GM13976 (cell line): ENCODE measurements around the gene EAPP.
"Not testable (repeated sequence)": the region's sequence is repeated elsewhere in the genome, so short reads cannot be mapped to it uniquely, and the experiment has no call there.

ENCODE experiments used
- DNase-seq: peaks from one replicate; pipeline ENCODE4 v3.0.0; 2012; ENCODE audit warnings: low spot score
- in situ Hi-C: fragments of 300-500 bp; cut with MboI; formaldehyde crosslinking; loops from one replicate; pipeline ENCODE4 v1.12.0; 2022; ENCODE audit warnings: low sequenced_read_pairs, mixed read lengths, inconsistent platforms; ENCODE audit not compliant: unreplicated experiment
- TF ChIP-seq, protein P1 (sequence below): IDR thresholded peaks from 2 replicates; pipeline ENCODE4 v1.5.1; 2012; ENCODE audit warnings: borderline replicate concordance, mild to moderate bottlenecking; ENCODE audit not compliant: insufficient read depth; ENCODE audit errors: extremely low read depth, missing control alignments, control extremely low read depth

EAPP gene

GRCh38 chr14:34568803-34569202 is 29.3 kb upstream of the EAPP start:
- in situ Hi-C loops, result no loop called here
- no peak for DNase-seq
- TF ChIP-seq, protein P1, sequence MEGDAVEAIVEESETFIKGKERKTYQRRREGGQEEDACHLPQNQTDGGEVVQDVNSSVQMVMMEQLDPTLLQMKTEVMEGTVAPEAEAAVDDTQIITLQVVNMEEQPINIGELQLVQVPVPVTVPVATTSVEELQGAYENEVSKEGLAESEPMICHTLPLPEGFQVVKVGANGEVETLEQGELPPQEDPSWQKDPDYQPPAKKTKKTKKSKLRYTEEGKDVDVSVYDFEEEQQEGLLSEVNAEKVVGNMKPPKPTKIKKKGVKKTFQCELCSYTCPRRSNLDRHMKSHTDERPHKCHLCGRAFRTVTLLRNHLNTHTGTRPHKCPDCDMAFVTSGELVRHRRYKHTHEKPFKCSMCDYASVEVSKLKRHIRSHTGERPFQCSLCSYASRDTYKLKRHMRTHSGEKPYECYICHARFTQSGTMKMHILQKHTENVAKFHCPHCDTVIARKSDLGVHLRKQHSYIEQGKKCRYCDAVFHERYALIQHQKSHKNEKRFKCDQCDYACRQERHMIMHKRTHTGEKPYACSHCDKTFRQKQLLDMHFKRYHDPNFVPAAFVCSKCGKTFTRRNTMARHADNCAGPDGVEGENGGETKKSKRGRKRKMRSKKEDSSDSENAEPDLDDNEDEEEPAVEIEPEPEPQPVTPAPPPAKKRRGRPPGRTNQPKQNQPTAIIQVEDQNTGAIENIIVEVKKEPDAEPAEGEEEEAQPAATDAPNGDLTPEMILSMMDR, result no peak

- in situ Hi-C loops, result no loop called here
- TF ChIP-seq, protein P1, result no peak
- DNase-seq, result no peak
These were observed 23.3 kb upstream of the EAPP start for GRCh38 chr14:34562776-34563150.

DNA sequence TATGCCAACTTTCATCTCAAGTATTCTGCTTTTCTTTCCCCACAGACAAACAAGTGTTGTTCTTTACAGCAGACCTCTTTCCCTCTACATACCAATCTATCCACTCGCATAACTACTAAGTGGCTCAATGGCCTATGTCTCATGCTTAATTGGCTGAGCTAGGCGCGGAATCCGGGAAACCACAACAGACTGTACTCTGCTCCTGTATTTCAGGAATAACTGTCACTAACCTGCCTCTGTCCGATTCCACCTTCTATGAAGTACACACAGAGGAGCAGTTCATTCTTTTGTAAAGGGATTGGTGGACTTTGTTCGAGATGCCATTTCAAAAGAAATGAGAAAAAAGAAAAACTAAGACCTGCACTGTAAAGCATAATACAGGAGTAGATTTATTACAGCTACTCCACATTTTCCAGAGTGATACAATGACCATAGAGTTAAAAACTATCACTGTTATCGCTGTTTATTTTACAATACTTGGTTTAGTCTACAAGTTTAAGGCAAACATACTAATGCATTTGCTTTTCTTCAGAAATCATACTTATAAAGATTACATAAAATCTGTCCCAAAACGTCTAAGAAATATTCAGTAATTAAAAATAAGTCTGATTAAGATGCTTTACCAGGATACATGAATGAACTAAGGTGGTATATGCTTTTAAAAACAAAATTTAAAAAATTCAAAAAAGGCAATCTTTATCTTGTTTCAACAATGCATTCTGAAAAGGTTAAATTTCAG is 22.7 kb upstream of the EAPP start:
- in situ Hi-C loops, DNase-seq: not testable (repeated sequence)

DNA sequence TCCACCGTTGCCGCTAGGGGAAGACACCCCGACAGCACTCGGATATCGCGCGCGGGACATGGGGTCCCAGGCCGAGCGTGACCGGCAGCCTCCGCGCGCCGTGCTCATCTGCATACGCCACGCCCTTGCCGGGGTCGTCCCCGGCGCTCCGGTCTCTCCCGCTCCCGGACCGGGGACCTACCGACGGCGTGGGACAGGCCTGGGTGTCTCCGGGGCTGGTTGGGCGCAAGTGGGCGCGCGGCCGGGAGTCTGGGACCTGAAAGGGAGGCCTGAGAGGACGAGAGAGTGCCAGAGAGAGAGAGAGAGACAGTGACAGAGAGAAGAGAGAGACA is 17.0 kb upstream of the EAPP start:
- DNase-seq, in situ Hi-C loops: not testable (repeated sequence)

DNA sequence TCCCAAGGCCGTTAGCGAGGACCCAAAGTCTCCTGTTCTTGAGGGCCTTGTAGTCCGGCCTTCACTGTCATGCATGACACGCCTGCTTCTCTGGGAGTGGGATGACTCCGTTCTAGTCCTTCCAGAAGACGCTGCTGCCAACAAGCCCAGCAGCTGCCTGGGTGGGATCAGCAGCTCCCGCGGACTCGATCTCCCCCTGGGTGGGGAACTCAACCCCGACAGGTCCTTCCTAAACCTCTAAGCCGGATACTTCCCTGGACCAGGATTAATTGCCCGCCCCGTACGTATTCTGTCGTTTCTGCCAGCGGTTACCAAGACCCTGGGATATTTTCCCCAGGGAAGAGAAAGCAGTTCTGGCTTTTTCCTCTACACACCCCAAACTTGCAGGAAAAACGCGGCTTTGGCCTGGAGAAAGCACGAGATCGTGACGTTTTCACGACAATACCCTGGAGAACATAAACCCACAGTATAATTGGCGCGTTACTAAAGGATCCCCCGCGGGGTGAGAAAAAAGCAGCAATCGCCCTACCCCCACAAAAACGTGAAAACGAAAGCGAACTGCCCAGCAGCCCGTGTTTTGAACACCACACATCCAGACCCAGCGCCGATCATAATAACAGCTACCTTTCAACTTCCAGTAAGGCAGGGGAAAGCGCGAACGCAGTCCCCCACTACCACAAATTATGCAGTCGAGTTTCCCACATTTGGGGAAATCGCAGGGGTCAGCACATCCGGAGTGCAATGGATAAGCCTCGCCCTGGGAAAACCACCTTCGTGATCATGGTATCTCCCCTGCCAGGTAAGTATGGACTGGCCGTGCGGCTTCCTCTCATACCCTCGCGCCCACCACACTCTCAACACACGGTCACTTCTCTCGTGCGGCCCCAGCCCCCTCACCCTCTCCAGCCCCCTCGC is 16.3 kb upstream of the EAPP start:
- in situ Hi-C loops, DNase-seq: not testable (repeated sequence)

GRCh38 chr14:34554540-34555250 is 15.2 kb upstream of the EAPP start:
- DNase-seq, result no peak
- TF ChIP-seq, protein P1, result no peak
- in situ Hi-C loops, result no loop called here

GRCh38 chr14:34549276-34549966 is 9.9 kb upstream of the EAPP start:
- DNase-seq, in situ Hi-C loops: not testable (repeated sequence)

DNA sequence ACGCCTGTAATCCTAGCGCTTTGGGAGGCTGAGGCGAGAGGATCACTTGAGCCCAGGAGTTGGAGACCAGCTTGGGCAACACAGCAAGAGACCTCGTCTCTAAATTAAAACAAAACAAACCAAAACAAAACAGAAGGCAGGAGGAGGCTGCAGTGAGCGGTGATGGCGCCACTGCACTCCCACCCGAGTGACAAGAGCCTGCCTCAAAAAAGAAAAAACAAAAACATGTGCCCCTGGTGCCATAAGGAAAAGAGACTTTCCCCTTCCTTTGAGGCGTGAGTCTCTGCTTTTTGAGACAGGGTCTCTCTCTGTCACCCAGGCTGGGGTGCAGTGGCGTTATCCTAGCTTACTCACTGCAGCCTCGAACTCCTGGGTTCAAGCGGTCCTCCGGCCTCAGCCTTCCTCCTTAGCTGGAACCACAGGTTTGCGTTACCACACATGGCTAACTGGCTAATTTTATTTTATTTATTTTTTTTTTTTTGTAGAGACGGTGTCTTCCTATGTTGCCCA is 9.0 kb upstream of the EAPP start:
- TF ChIP-seq, protein P1, result no peak
- DNase-seq, result no peak
- in situ Hi-C loops, result no loop called here

- DNase-seq, in situ Hi-C loops: not testable (repeated sequence)
These were observed 7.6 kb upstream of the EAPP start for GRCh38 chr14:34547136-34547520.

GRCh38 chr14:34546272-34547135 is 7.0 kb upstream of the EAPP start:
- in situ Hi-C loops, DNase-seq: not testable (repeated sequence)
